ENCODE measurements around the gene EFNB2.

The EFNB2 gene

DNA sequence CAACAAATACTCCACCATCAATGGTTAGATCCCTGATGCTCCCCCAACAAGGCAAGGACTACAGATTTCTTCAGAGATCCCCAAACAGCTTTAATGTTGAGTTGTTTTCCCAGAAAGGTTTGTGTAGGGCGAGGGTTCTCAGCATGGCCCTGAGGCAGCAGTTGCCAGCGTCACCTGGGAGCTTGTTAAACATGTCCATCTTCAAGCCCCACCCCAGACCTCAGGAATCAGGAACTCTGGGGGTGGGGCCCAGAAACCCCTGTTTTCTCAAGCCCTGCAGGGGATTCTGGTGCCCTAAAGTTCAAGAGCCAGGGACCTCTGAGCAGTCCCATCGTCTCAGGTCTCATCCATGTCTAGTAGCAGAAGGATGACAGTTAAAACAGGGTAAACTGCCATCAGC, 9.6 kb downstream of the EFNB2 start:
- DNase-seq (ENCODE audit: low spot score) = no peak

DNA sequence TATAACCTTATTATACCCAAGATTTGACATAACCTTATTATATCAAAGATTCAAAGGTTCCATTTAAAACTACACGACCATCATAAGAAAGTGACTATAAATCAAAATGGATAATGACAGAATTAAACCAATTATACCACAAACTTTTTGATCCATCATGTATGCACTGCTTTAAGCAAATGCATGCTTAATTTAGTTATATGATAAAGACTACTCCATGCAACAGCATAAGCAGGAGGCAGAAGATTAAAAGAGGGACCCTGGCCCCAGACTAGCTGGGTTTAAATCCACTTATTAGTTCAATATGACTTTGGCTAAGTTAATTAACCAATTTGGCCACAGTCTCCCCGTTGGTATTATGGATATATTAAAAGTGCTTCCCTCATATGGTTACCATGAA, 11.4 kb downstream of the EFNB2 start:
- DNase-seq (ENCODE audit: low spot score) = no peak

GRCh38 chr13:106523576-106523975, 11.9 kb downstream of the EFNB2 start:
- DNase-seq (ENCODE audit: low spot score) = no peak

GRCh38 chr13:106522898-106523525, 12.4 kb downstream of the EFNB2 start:
- DNase-seq (ENCODE audit: low spot score) = no peak

- DNase-seq (ENCODE audit: low spot score) = no peak
Observed at GRCh38 chr13:106522112-106522705, 13.3 kb downstream of the EFNB2 start.

DNA sequence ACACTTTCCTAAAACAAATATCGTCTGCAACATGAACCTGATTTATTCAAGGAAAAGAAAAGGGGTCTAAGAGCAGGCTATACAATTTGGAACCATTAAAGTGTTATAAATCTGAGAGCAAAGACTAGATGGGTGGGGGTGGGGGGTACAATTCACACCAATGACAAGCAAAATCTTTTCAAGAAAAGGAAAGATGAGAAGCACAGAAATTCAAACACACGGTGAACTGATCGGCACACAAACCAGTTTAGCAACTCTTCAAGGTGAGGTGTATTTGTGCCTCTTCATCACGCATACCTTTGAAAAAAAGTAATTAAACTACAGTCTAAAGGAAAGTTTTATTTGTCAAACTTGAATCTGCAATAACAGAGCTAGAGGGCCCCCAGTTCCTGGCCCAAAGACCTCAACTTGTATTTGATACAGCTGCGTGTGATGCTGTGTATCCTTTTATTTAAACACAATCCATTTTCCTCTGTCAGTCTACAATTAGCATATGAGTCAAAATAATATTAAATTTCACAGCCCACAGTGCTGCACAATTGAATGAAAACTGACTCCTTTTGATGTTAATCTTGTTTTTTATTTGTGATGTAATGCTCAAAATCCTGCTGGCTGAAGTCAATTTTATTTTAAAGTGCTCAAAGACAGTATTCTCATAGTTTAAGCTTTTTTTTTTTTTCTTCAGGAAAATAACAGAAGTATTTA, 14.2 kb downstream of the EFNB2 start:
- DNase-seq (ENCODE audit: low spot score) = no peak

DNA sequence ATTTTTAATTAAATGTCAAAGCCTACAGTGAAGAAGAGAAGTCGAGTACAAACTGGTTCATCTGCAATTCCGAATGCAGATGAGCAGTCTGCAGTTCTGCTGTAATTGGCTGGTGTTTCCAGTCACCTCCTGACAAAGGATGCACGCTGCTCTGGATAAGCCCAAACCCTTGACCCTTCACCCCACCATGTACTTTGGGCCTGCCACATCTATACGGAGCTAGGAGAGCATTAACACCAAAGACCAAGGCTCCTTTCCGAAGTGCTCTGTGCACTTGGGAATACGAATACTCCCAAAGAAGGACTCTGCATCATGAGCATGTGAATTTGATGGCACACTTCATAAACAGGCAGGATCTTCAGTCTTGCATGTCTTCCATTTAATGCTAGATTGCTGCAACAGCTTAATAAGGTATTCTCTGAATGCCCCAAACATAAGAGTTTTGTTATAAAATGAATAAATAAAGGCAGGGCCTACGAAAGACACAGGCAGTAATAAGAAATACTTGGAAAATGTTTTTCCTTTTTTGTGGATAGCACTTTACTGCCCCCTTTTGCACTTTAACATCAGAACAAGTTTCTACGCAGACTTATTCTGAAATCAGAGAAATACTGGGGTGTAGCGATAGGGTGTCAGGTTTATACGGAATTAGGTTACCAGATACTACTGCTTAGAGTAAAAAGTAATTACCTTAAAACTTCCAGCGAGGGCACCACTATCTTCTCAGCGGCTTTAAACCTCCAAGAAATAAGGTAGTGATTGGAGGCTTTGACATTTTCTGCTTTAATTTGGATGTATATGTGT, 15.0 kb downstream of the EFNB2 start:
- no peak for DNase-seq (ENCODE audit: low spot score)

DNA sequence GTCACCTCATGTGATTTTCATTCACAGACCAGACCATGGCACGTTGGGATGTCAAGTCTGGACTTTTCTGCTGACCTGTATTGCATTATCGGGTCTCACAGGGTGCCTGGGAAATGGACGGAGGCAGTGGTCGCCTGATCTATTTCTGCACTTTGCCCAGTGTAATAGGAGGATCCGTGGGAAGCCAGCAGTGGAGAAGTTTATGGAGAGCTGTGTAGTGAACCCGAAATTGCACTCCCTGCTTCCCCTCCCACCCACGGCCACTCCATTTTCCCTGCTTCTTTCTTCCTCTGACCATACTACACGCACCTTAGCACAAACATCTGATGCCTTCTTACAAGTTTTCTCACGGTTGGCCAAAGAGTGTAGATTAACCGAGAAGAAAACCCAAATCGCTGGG, 16.9 kb downstream of the EFNB2 start:
- DNase-seq (ENCODE audit: low spot score) = no peak

DNA sequence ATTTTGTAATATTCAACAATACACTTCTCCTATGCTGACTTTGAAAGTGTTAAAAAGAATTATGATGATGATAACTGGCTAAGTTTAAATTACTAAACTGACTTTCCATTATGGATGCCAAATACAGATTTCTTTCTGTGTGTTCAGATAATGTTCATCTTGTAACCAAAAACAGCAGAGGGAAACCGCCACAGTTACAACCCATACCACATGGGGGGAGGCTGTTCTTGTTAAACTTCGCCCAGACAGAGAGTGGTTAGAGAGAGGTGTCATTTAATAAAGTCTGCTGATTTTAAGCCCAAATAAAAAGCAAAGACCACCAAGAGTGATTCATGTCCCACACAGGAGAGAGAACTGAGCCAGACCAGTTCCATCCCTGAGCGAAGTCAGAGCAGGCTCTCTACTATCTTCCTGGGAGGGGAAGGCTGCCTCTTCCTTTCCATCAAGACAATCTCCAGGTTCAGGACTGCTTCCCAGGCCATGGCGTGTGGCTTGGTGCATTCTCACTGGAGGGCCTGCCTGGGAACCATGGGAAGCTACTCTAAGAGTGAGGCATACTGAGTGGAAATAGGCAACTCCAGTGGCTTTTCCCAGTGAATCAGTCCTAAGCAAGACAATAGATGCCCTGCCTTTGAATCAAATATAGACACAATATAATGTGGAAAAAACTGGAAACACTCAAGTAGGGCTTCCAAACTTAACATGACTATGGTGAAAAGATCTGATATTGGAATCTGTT, 18.2 kb downstream of the EFNB2 start:
- no peak for DNase-seq (ENCODE audit: low spot score)

DNA sequence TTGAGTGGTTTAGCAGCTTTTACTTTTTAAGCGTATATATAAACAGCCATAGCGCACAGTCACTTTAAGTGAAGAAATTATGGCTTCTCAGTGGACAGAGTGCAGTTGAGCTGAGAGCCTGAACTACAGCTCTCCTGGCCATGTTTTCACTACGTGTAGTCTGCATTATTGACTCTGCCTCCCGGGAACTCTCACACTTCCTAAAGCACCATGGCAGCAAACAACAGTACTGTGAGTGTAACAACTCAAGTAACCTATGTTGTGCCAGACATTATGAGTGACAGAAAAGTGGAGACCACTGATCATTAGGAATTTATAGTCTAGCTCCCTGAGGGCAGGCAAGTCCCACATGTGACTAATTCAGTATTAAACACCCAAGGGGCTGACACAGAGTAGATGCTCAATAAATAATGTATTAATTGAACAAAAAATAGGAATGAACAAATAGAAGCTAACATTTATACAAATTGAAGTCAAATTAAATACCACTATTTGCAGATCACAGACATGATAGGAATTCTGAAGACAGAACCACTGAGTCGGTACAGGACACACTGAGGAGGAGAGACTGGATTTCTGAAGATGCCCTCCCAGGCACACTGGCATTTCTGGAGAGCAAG, 19.7 kb downstream of the EFNB2 start:
- no peak for DNase-seq (ENCODE audit: low spot score)

- no peak for DNase-seq (ENCODE audit: low spot score)
Observed at GRCh38 chr13:106514928-106515634, 20.4 kb downstream of the EFNB2 start.

DNA sequence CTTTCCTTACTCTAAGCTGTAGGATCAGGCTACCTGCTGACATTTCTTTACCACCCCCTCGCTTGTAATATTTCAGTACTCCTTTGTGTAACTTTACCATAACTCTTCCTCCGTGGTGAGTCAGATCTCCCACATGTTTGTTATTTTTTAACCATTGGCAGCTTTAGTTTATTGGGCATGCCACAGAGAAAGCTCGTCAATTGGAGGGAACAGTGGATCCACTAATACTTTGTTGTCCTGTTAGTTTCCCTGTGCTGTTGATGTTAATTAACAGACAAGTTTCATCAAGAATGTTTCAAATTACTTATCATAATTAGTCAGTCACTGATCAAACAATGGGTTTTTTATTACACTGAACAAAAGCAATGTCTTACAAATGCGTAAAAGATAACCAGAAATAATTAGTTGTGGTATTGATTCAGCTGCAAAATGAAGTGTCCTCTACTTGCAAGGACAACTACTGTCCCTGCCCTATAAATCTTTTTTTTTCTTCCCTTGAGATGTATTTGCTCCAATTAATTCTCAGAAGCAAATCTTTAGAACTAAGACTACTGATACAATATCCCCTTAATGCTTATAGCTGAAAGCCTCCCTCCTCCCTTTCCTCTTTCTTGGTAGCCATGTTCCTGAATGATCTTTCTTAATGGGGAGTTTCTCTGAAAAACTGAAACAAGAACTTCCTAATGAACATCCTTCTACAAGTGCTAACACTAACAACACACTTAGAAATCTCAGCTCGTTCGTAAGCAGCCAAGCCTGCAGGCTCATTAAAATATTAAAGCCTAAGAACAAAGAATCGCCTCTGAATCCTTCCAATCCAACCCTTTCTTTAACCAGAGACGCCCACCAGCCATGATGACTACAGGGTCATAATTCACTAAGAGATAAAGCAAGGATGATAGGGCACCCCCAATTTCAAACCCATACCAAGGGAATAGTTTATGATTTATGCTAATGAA, 22.2 kb downstream of the EFNB2 start:
- DNase-seq (ENCODE audit: low spot score) = no peak

DNA sequence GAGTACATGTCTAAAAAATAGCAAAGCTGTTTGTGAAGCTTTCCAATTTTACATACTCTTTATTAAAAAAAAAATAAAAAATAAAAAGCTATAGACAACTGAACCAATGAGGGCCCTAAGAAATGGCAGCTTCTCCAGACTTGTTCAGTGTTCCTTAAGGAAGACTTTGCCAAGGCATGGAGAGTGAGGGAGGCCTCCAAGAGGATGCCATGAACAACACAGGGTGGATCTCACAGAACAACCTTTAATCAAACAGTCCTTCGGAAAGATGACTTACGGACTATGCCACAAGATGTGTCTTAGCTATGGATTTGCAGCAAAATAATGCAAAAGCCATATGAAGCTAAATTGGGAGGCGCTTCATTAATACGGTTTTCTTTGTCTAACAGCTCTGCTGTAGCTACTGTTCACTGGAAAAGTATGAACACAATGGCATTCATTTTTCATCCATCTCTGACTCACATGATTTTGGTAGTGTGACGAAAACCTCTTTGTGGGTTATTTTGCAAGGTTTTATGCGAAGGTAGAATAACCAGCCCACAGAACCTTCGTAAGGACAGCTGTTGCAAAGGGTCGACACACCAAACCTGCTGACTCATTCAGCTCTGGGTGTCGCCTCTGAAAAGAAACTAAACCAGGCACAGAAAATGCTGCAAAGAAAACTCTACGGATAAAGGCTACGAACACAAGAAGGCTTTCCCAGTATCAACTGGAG, 27.7 kb downstream of the EFNB2 start:
- DNase-seq (ENCODE audit: low spot score) = peak; percentile 16

- no peak for DNase-seq (ENCODE audit: low spot score)
Observed at GRCh38 chr13:106506286-106506685, 29.2 kb downstream of the EFNB2 start.

- DNase-seq (ENCODE audit: low spot score) = no peak
Observed at GRCh38 chr13:106505732-106506131, 29.7 kb downstream of the EFNB2 start.

DNA sequence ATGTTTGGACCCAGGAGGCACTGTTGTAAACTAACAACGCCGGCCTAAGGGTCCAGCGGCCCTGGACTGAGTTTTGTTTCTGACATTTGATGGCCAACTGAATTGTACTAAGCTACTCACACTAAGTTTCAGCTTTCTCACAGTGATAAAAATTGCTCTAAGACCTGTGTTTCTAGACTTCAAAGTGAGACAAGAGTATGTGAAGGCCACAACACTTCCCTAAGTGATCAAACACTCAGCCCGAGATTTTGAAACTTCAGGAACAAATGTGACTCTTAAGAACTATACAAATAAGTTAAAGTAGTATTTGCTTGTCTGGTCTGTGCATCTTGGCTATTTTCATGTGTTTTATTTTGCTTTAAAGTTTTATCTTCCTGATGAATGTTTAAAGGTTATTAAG, 30.2 kb downstream of the EFNB2 start:
- no peak for DNase-seq (ENCODE audit: low spot score)

DNA sequence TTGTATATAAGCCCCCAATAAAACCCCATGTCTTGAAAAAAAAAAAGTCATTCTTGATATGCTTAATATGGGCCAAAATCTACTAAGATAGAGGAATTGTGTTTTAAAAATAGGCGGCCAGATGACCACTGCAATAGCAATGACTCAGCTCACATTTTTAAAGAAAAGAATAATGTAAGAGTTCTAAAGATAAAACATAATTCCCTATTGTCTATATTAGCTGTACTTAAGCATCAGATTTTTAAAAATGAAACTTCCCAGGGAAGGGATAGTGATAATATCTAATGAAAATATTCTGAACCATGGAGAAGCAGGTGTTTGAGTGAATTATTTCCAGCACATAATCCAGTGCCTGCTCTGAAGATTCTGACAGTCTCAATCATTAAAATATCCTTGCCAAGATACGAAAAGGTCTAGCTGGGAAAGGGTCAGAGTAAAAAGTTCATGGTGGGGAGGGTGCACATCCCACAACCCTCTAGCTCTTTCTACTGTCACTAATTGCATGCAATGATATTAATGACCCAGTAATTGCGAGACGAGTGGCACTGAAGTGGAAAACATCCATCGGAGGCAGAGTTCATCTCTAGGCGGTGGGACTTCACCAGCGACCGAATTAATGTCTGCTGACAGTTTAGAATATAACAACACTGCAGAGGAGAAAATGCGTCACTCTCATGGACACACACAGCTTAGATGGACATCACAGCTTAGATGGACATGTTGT, 31.6 kb downstream of the EFNB2 start:
- no peak for DNase-seq (ENCODE audit: low spot score)

DNA sequence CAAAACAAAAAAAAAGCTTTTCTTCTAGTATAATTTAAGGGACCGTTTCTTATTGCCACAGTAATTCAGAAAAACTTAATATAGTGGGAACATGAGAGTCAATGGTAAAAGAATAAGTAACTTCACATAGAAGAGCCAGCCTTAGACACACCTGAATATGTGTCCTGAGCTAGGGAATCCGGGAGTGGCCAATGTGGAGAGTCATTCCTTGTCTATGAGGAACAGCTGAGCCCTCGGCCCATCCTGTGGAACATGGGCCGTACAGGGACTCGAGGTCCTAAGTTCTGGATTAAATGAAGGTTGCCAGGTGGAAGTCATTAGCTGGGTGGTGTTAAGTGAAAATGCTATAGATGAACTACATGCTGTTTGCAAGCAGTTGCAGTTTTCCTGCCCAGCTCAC, 32.2 kb downstream of the EFNB2 start:
- DNase-seq (ENCODE audit: low spot score) = no peak
